ENCODE measurements around the gene ERBB4. TPM values are rescaled to one million over a fixed set of nuclear protein-coding genes. Genes with fewer than 3 reads are reported as not detected.

The ERBB4 gene
- total RNA-seq, 1 experiment from 2014 or later: 0.15 TPM

DNA sequence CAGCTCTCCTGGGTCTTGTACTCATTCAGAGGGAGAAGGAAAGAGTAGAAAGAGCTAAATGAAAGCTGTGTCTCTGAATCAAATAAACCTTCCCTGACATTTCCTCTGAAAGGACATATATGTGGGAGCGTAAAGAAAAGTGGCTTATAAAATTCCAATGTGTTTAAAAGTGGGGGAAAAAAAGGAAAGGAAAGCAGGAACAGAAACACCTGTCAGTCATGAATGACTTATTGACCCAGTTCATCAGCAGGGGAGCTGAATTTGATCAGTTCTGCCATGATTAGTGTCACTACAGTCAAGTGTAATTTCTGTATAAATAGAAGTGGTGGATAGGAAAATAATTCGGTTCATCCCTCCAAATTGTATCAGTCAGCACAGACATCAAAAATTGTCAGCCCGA is 382.5 kb downstream of the ERBB4 start:
- TF ChIP-seq, protein P1, sequence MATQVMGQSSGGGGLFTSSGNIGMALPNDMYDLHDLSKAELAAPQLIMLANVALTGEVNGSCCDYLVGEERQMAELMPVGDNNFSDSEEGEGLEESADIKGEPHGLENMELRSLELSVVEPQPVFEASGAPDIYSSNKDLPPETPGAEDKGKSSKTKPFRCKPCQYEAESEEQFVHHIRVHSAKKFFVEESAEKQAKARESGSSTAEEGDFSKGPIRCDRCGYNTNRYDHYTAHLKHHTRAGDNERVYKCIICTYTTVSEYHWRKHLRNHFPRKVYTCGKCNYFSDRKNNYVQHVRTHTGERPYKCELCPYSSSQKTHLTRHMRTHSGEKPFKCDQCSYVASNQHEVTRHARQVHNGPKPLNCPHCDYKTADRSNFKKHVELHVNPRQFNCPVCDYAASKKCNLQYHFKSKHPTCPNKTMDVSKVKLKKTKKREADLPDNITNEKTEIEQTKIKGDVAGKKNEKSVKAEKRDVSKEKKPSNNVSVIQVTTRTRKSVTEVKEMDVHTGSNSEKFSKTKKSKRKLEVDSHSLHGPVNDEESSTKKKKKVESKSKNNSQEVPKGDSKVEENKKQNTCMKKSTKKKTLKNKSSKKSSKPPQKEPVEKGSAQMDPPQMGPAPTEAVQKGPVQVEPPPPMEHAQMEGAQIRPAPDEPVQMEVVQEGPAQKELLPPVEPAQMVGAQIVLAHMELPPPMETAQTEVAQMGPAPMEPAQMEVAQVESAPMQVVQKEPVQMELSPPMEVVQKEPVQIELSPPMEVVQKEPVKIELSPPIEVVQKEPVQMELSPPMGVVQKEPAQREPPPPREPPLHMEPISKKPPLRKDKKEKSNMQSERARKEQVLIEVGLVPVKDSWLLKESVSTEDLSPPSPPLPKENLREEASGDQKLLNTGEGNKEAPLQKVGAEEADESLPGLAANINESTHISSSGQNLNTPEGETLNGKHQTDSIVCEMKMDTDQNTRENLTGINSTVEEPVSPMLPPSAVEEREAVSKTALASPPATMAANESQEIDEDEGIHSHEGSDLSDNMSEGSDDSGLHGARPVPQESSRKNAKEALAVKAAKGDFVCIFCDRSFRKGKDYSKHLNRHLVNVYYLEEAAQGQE (IDR thresholded peaks at IDR 0.05; ENCODE audit: insufficient read depth in 1 of 2, low read depth in 2 of 2, low read length in 1 of 2): no peak
- TF ChIP-seq SIN3A (IDR thresholded peaks at IDR 0.05; ENCODE audit: borderline replicate concordance, insufficient read depth, low read depth, low read length) (no peak), TCF7L2 (IDR thresholded peaks at IDR 0.05; ENCODE audit: low read depth, low read length) (no peak), POLR2AphosphoS5 (IDR thresholded peaks at IDR 0.05; ENCODE audit: low read depth, low read length) (no peak)
- TF ChIP-seq, protein P2, sequence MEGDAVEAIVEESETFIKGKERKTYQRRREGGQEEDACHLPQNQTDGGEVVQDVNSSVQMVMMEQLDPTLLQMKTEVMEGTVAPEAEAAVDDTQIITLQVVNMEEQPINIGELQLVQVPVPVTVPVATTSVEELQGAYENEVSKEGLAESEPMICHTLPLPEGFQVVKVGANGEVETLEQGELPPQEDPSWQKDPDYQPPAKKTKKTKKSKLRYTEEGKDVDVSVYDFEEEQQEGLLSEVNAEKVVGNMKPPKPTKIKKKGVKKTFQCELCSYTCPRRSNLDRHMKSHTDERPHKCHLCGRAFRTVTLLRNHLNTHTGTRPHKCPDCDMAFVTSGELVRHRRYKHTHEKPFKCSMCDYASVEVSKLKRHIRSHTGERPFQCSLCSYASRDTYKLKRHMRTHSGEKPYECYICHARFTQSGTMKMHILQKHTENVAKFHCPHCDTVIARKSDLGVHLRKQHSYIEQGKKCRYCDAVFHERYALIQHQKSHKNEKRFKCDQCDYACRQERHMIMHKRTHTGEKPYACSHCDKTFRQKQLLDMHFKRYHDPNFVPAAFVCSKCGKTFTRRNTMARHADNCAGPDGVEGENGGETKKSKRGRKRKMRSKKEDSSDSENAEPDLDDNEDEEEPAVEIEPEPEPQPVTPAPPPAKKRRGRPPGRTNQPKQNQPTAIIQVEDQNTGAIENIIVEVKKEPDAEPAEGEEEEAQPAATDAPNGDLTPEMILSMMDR (IDR thresholded peaks at IDR 0.05): no peak
- no peaks in the 10 kb centered on the region for H3K4me1 ChIP-seq (ENCODE audit: control insufficient read depth, insufficient read depth, low read length)
- ATAC-seq (no peak), DNase-seq (ENCODE audit: low read depth, low spot score) (no peak)
- H3K27me3 ChIP-seq (ENCODE audit: control insufficient read depth, insufficient read depth, low read length): no peaks in the 10 kb centered on the region
- ChIA-PET CTCF (no interaction called here), POLR2A (no interaction called here)
- in situ Hi-C loops (cut with HindIII; ENCODE audit: low pct_unique_long_range_greater_than_20kb, low sequenced_read_pairs): no loop called here
- no peaks in the 10 kb centered on the region for H3K9me3 ChIP-seq (ENCODE audit: control insufficient read depth, insufficient read depth, low read depth, low read length)
- no peak overlapping the region for H3K4me3 ChIP-seq (ENCODE audit: low read depth in 2 of 2, low read length in 2 of 2)
- intact Hi-C loops (cut with micrococcal nuclease; ENCODE audit: unreplicated experiment): no loop called here
- no TSS peak for BruUV-seq (replicated peaks)
- H3K36me3 ChIP-seq (ENCODE audit: control insufficient read depth, insufficient read depth, low read length): no peaks in the 10 kb centered on the region
- no peak overlapping the region for H3K27ac ChIP-seq (ENCODE audit: low read length)

DNA sequence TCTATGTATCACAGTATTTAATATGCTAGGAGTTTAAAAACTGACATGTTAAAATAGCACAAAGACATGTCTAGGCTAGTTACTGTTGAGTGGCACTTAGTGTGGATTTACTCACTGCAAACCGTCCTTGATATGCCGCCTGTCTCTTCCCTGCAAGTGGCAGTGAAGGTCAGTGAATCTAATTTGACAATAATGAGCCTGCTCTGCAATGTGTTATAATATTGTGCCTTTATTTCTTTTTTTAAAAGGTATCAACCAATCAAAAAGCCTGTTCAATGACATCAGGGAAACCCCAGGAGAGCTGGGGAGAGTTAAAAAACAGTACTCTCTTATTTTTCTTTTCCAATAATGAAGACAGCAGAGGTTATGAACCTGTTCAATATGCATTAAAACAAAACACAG is 384.1 kb downstream of the ERBB4 start:
- no TSS peak for BruUV-seq (replicated peaks)
- Histone ChIP-seq H3K27me3 (ENCODE audit: control insufficient read depth, insufficient read depth, low read length) (no peaks in the 10 kb centered on the region), H3K36me3 (ENCODE audit: control insufficient read depth, insufficient read depth, low read length) (no peaks in the 10 kb centered on the region), H3K27ac (ENCODE audit: low read length) (no peak overlapping the region), H3K9me3 (ENCODE audit: control insufficient read depth, insufficient read depth, low read depth, low read length) (no peaks in the 10 kb centered on the region), H3K4me3 (ENCODE audit: low read depth in 2 of 2, low read length in 2 of 2) (no peak overlapping the region), H3K4me1 (ENCODE audit: control insufficient read depth, insufficient read depth, low read length) (no peaks in the 10 kb centered on the region)
- TF ChIP-seq SIN3A (IDR thresholded peaks at IDR 0.05; ENCODE audit: borderline replicate concordance, insufficient read depth, low read depth, low read length) (no peak), TCF7L2 (IDR thresholded peaks at IDR 0.05; ENCODE audit: low read depth, low read length) (no peak), POLR2AphosphoS5 (IDR thresholded peaks at IDR 0.05; ENCODE audit: low read depth, low read length) (no peak)
- TF ChIP-seq, protein P2 (IDR thresholded peaks at IDR 0.05): no peak
- TF ChIP-seq, protein P1 (IDR thresholded peaks at IDR 0.05; ENCODE audit: insufficient read depth in 1 of 2, low read depth in 2 of 2, low read length in 1 of 2): no peak
- DNase-seq (ENCODE audit: low read depth, low spot score): no peak
- POLR2A ChIA-PET: no interaction called here
- intact Hi-C loops (cut with micrococcal nuclease; ENCODE audit: unreplicated experiment): no loop called here
- CTCF ChIA-PET: no interaction called here
- in situ Hi-C loops (cut with HindIII; ENCODE audit: low pct_unique_long_range_greater_than_20kb, low sequenced_read_pairs): no loop called here
- no peak for ATAC-seq
